ENCODE measurements around the gene GFOD1. TPM values are rescaled to one million over a fixed set of nuclear protein-coding genes. Genes with fewer than 3 reads are reported as not detected.

Gene GFOD1
- polyA plus RNA-seq, 1 donor from 2014 or later = 7.0 TPM

DNA sequence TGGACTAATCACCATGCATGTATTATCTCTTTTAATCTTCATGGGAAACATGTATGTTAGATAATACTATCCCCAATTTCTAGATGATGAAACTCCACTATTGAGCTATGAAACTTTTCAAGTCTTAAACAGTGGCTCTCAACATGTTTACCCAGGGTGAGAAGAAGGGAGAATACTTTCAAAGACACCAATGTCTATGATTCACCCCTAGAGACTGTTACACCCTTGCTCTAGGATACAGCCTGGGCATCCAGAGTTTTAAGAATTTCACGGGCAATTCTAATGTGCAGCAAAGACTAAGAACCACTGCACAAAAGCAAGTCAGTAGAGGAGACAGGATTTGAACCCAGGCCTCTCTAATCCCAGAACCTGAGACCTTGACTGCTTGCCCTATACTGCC, 47.8 kb downstream of the GFOD1 start:
- H3K9ac ChIP-seq (ENCODE audit: low read length) = no peak overlapping the region
- H4K20me1 ChIP-seq (ENCODE audit: insufficient read depth) = no peaks in the 10 kb centered on the region
- TF ChIP-seq SMC3 (conservative IDR thresholded peaks at IDR 0.05; ENCODE audit: poor library complexity) (no peak), POLR2AphosphoS5 (IDR thresholded peaks at IDR 0.05) (no peak)
- TF ChIP-seq, protein P1, sequence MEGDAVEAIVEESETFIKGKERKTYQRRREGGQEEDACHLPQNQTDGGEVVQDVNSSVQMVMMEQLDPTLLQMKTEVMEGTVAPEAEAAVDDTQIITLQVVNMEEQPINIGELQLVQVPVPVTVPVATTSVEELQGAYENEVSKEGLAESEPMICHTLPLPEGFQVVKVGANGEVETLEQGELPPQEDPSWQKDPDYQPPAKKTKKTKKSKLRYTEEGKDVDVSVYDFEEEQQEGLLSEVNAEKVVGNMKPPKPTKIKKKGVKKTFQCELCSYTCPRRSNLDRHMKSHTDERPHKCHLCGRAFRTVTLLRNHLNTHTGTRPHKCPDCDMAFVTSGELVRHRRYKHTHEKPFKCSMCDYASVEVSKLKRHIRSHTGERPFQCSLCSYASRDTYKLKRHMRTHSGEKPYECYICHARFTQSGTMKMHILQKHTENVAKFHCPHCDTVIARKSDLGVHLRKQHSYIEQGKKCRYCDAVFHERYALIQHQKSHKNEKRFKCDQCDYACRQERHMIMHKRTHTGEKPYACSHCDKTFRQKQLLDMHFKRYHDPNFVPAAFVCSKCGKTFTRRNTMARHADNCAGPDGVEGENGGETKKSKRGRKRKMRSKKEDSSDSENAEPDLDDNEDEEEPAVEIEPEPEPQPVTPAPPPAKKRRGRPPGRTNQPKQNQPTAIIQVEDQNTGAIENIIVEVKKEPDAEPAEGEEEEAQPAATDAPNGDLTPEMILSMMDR (IDR thresholded peaks at IDR 0.05; ENCODE audit: poor library complexity, severe bottlenecking) = no peak
- H3K9me3 ChIP-seq (ENCODE audit: low read length) = no peaks in the 10 kb centered on the region
- H3K4me2 ChIP-seq (ENCODE audit: low read length) = no peak overlapping the region
- no peaks in the 10 kb centered on the region for H3K79me2 ChIP-seq (replicated peaks; ENCODE audit: insufficient read depth, low read length)
- H3F3A ChIP-seq (ENCODE audit: insufficient read depth, low read length, poor library complexity, severe bottlenecking) = no peaks in the 10 kb centered on the region
- H3K36me3 ChIP-seq (ENCODE audit: insufficient read depth, low read length) = no peaks in the 10 kb centered on the region
- no peaks in the 10 kb centered on the region for H3K27me3 ChIP-seq (ENCODE audit: insufficient read depth, low read depth, low read length)
- no peaks in the 10 kb centered on the region for H3K9me2 ChIP-seq (ENCODE audit: insufficient read depth, low read length)
- H2AFZ ChIP-seq (ENCODE audit: low read depth, low read length) = no peak overlapping the region
- no peak overlapping the region for H3K27ac ChIP-seq (ENCODE audit: low read length)
- no peak overlapping the region for H3K4me3 ChIP-seq (ENCODE audit: low read length)

GRCh38 chr6:13438126-13438525, 49.3 kb downstream of the GFOD1 start:
- H3K4me2 ChIP-seq (ENCODE audit: low read length) = no peak overlapping the region
- H2AFZ ChIP-seq (ENCODE audit: low read depth, low read length) = no peak overlapping the region
- H3K27me3 ChIP-seq (ENCODE audit: insufficient read depth, low read depth, low read length) = no peaks in the 10 kb centered on the region
- H3K27ac ChIP-seq (ENCODE audit: low read length) = no peak overlapping the region
- no peaks in the 10 kb centered on the region for H3K36me3 ChIP-seq (ENCODE audit: insufficient read depth, low read length)
- no peaks in the 10 kb centered on the region for H3K9me3 ChIP-seq (ENCODE audit: low read length)
- no peaks in the 10 kb centered on the region for H4K20me1 ChIP-seq (ENCODE audit: insufficient read depth)
- H3K4me3 ChIP-seq (ENCODE audit: low read length) = no peak overlapping the region
- H3F3A ChIP-seq (ENCODE audit: insufficient read depth, low read length, poor library complexity, severe bottlenecking) = no peaks in the 10 kb centered on the region
- no peaks in the 10 kb centered on the region for H3K9me2 ChIP-seq (ENCODE audit: insufficient read depth, low read length)
- TF ChIP-seq, protein P1 (IDR thresholded peaks at IDR 0.05; ENCODE audit: poor library complexity, severe bottlenecking) = no peak
- no peak for TF ChIP-seq MXI1 (conservative IDR thresholded peaks at IDR 0.05; ENCODE audit: poor library complexity, severe bottlenecking)
- no peak for TF ChIP-seq TAF1 (IDR thresholded peaks at IDR 0.05; ENCODE audit: low read depth)
- TF ChIP-seq, protein P2, sequence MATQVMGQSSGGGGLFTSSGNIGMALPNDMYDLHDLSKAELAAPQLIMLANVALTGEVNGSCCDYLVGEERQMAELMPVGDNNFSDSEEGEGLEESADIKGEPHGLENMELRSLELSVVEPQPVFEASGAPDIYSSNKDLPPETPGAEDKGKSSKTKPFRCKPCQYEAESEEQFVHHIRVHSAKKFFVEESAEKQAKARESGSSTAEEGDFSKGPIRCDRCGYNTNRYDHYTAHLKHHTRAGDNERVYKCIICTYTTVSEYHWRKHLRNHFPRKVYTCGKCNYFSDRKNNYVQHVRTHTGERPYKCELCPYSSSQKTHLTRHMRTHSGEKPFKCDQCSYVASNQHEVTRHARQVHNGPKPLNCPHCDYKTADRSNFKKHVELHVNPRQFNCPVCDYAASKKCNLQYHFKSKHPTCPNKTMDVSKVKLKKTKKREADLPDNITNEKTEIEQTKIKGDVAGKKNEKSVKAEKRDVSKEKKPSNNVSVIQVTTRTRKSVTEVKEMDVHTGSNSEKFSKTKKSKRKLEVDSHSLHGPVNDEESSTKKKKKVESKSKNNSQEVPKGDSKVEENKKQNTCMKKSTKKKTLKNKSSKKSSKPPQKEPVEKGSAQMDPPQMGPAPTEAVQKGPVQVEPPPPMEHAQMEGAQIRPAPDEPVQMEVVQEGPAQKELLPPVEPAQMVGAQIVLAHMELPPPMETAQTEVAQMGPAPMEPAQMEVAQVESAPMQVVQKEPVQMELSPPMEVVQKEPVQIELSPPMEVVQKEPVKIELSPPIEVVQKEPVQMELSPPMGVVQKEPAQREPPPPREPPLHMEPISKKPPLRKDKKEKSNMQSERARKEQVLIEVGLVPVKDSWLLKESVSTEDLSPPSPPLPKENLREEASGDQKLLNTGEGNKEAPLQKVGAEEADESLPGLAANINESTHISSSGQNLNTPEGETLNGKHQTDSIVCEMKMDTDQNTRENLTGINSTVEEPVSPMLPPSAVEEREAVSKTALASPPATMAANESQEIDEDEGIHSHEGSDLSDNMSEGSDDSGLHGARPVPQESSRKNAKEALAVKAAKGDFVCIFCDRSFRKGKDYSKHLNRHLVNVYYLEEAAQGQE (IDR thresholded peaks at IDR 0.05; ENCODE audit: borderline replicate concordance) = no peak
- no peak for TF ChIP-seq POLR2AphosphoS5 (IDR thresholded peaks at IDR 0.05)
- TF ChIP-seq SMC3 (conservative IDR thresholded peaks at IDR 0.05; ENCODE audit: poor library complexity) = no peak
- no peak for TF ChIP-seq EZH2 (IDR thresholded peaks at IDR 0.05; ENCODE audit: borderline replicate concordance, insufficient read depth, low read length, poor library complexity, severe bottlenecking)
- no peak for TF ChIP-seq EP300 (conservative IDR thresholded peaks at IDR 0.05; ENCODE audit: poor library complexity, severe bottlenecking)
- no peak for TF ChIP-seq RAD21 (conservative IDR thresholded peaks at IDR 0.05)
- H3K9ac ChIP-seq (ENCODE audit: low read length) = no peak overlapping the region
- no peaks in the 10 kb centered on the region for H3K79me2 ChIP-seq (replicated peaks; ENCODE audit: insufficient read depth, low read length)
